Stimulated activated CD8-positive, alpha-beta memory T cell treated with anti-CD3 and anti-CD28 coated beads, Interleukin-2, amount 100 ng/mL, for 1 hour (primary cell): Measurements from ENCODE around the gene NQO1.
"Not testable (repeated sequence)": the region's sequence is repeated elsewhere in the genome, so short reads cannot be mapped to it uniquely, and the experiment has no call there.

Experiments
- DNase-seq, 2 donors: peaks; one replicate each; pipeline ENCODE4 v3.0.0-alpha.2; 2020; ENCODE audit warnings: low read depth in 2 of 2

Gene NQO1

GRCh38 chr16:69726313-69727060, at the start of gene NQO1:
Gene NQO1 (minus strand): TSS chr16:69726560. CDS start chr16:69726439, 121 bp downstream.
- peak; percentile 65 to 70 for DNase-seq

GRCh38 chr16:69775563-69775962, 49.2 kb upstream of the NQO1 start:
- no peak for DNase-seq

- DNase-seq = no peak
These were observed 47.0 kb upstream of the NQO1 start for GRCh38 chr16:69773260-69773947.

GRCh38 chr16:69771651-69771967, 45.2 kb upstream of the NQO1 start:
- no peak for DNase-seq

- DNase-seq = no peak
These were observed 43.0 kb upstream of the NQO1 start for GRCh38 chr16:69769404-69769803.

- no peak for DNase-seq
These were observed 42.3 kb upstream of the NQO1 start for GRCh38 chr16:69768666-69769065.

GRCh38 chr16:69767459-69768229, 41.3 kb upstream of the NQO1 start:
- no peak for DNase-seq

- no peak for DNase-seq
These were observed 37.2 kb upstream of the NQO1 start for GRCh38 chr16:69763599-69763942.

- DNase-seq = no peak
These were observed 36.6 kb upstream of the NQO1 start for GRCh38 chr16:69762814-69763598.

GRCh38 chr16:69761983-69762813, 35.8 kb upstream of the NQO1 start, which contains the start of gene WWP2:
Gene WWP2 (plus strand): TSS chr16:69762332. CDS start chr16:69787011, 24,679 bp downstream.
- peak; percentile 54 to 58 for DNase-seq

- not testable (repeated sequence) for DNase-seq
These were observed 31.0 kb upstream of the NQO1 start for GRCh38 chr16:69757375-69757774.

GRCh38 chr16:69756705-69757104, 30.3 kb upstream of the NQO1 start:
- DNase-seq = no peak

GRCh38 chr16:69754469-69755310, 28.3 kb upstream of the NQO1 start, which contains the start of gene NOB1:
Gene NOB1 (minus strand): TSS chr16:69754926. CDS start chr16:69754910, 16 bp downstream.
- DNase-seq = peak; percentile 92 to 94

- DNase-seq = no peak
These were observed 27.7 kb upstream of the NQO1 start for GRCh38 chr16:69754143-69754468.

GRCh38 chr16:69748694-69749345, 22.5 kb upstream of the NQO1 start:
- no peak for DNase-seq

GRCh38 chr16:69747115-69747514, 20.8 kb upstream of the NQO1 start:
- no peak for DNase-seq

GRCh38 chr16:69745959-69746358, 19.6 kb upstream of the NQO1 start:
- DNase-seq = no peak

GRCh38 chr16:69745232-69745612, 18.9 kb upstream of the NQO1 start:
- no peak for DNase-seq

GRCh38 chr16:69744363-69745231, 18.2 kb upstream of the NQO1 start:
- no peak for DNase-seq
